HepG2 (cell line): ENCODE measurements around the gene CARS2. TPM values are rescaled to one million over a fixed set of nuclear protein-coding genes. Genes with fewer than 3 reads are reported as not detected.
A peak's percentile ranks its signal among the peaks of the same experiment; 100 is the strongest.

Experiments
- ARID4A ChIP-seq: sonication (generic); formaldehyde crosslinking; IDR thresholded peaks from 2 replicates; pipeline ENCODE4 v1.5.0; 2020; ENCODE audit warnings: mild to moderate bottlenecking, missing genetic modification reagents, borderline replicate concordance
- BRD4 ChIP-seq: sonication (generic); formaldehyde crosslinking; IDR thresholded peaks from 2 replicates; pipeline ENCODE4 v1.4.0; 2020; ENCODE audit warnings: missing genetic modification reagents
- CSRNP2 ChIP-seq: sonication (generic); formaldehyde crosslinking; conservative IDR thresholded peaks from 2 replicates; pipeline ENCODE4 v1.8.0; 2022; ENCODE audit warnings: low read depth, missing genetic modification reagents
- FOSL2 ChIP-seq: sonication (generic); formaldehyde crosslinking; IDR thresholded peaks from 2 replicates; pipeline ENCODE4 v1.4.0; 2020; ENCODE audit warnings: missing genetic modification reagents
- PRPF4 ChIP-seq: fragments of 200-400 bp; formaldehyde crosslinking; IDR thresholded peaks from 2 replicates; pipeline ENCODE4 v1.6.1; 2016; ENCODE audit warnings: low read length, low read depth; ENCODE audit not compliant: poor library complexity, severe bottlenecking
- SMYD3 ChIP-seq: sonication (generic); formaldehyde crosslinking; IDR thresholded peaks from 2 replicates; pipeline ENCODE4 v1.8.1; 2023; ENCODE audit warnings: mild to moderate bottlenecking, missing genetic modification reagents
- STAT5B ChIP-seq: sonication (generic); formaldehyde crosslinking; IDR thresholded peaks from 2 replicates; pipeline ENCODE4 v1.4.0; 2020; ENCODE audit warnings: missing genetic modification reagents
- TBL1XR1 ChIP-seq: fragments of 150-350 bp; IDR thresholded peaks from 2 replicates; pipeline ENCODE4 v1.6.1; 2014; ENCODE audit warnings: borderline replicate concordance, low read length; ENCODE audit not compliant: partially characterized antibody
- TERF1 ChIP-seq: sonication (generic); formaldehyde crosslinking; IDR thresholded peaks from 2 replicates; pipeline ENCODE4 v1.8.0; 2022; ENCODE audit warnings: mild to moderate bottlenecking, missing genetic modification reagents, moderate library complexity
- THAP7 ChIP-seq: sonication (generic); formaldehyde crosslinking; IDR thresholded peaks from 2 replicates; pipeline ENCODE4 v1.8.1; 2023; ENCODE audit warnings: mild to moderate bottlenecking, missing genetic modification reagents
- XBP1 ChIP-seq: sonication (generic); formaldehyde crosslinking; IDR thresholded peaks from 2 replicates; pipeline ENCODE4 v1.5.0; 2020; ENCODE audit warnings: missing genetic modification reagents
- ZMAT5 ChIP-seq: sonication (generic); formaldehyde crosslinking; IDR thresholded peaks from 2 replicates; pipeline ENCODE4 v1.5.0; 2020; ENCODE audit warnings: mild to moderate bottlenecking, low read depth, missing genetic modification reagents, borderline replicate concordance
- ZNF33B ChIP-seq: sonication (generic); formaldehyde crosslinking; IDR thresholded peaks from 2 replicates; pipeline ENCODE4 v1.5.1; 2020; ENCODE audit warnings: mild to moderate bottlenecking, missing genetic modification reagents
- ZNF34 ChIP-seq: sonication (generic); formaldehyde crosslinking; IDR thresholded peaks from 2 replicates; pipeline ENCODE4 v1.4.0; 2020; ENCODE audit warnings: mild to moderate bottlenecking, missing genetic modification reagents, borderline replicate concordance
- ZNF512B ChIP-seq: sonication (generic); formaldehyde crosslinking; IDR thresholded peaks from 2 replicates; pipeline ENCODE4 v1.5.1; 2020; ENCODE audit warnings: missing genetic modification reagents, mild to moderate bottlenecking, borderline replicate concordance
- ZNF781 ChIP-seq: sonication (generic); formaldehyde crosslinking; IDR thresholded peaks from 2 replicates; pipeline ENCODE4 v1.5.1; 2020; ENCODE audit warnings: borderline replicate concordance, mild to moderate bottlenecking, missing genetic modification reagents; ENCODE audit errors: not compliant biosample characterization
- ZSCAN21 ChIP-seq: sonication (generic); formaldehyde crosslinking; IDR thresholded peaks from 2 replicates; pipeline ENCODE4 v1.8.0; 2022; ENCODE audit warnings: mild to moderate bottlenecking, missing genetic modification reagents, moderate library complexity, borderline replicate concordance
- polyA plus RNA-seq, 8 experiments: library from polyadenylated mRNA; depleted of rRNA in 3 of 8; stranded (reverse) in 7 of 8; unstranded in 1 of 8; fragments of >200 nt; fragmentation: Illumina TruSeq in 4 of 8; extraction: Trizol in 4 of 8; gene quantifications; 2 replicates each; pipeline versions ENCODE4 v1.2.1 to v1.2.3, GENCODE V29; 2011 to 2016; ENCODE audit warnings: low read depth in 4 of 8, missing spikeins in 1 of 8, mixed read lengths in 1 of 8; ENCODE audit not compliant: insufficient read depth in 1 of 8
- total RNA-seq, 5 experiments: library from RNA; depleted of rRNA; stranded (reverse); fragments of >200 nt; fragmentation: Illumina TruSeq; extraction: Trizol; gene quantifications; 2 replicates each; pipeline ENCODE4 v1.2.3, GENCODE V29; 2016; ENCODE audit warnings: low read depth in 1 of 5

CARS2 gene
- total and polyA plus RNA-seq, 2 of the 13 experiments (the other 11 are each of a cell fraction or from before 2014, with no cell fraction given): 41.1 to 59.3 TPM

GRCh38 chr13:110714797-110715394 is 9.0 kb upstream of the CARS2 start (continued):
- no peak for TF ChIP-seq CSRNP2
- no peak; the same call in 1 of the 2 replicates for TF ChIP-seq SMYD3 (CRISPR knock-in tag)
- no peak; the same call in 1 of the 2 replicates for TF ChIP-seq THAP7
- TF ChIP-seq TERF1 (CRISPR knock-in tag): no peak
- TF ChIP-seq ZMAT5 (CRISPR knock-in tag): no peak
- TF ChIP-seq ZNF33B: no peak
- no peak for TF ChIP-seq STAT5B (CRISPR knock-in tag)
- peak; percentile 22; the same call in 1 of the 2 replicates for TF ChIP-seq ZSCAN21 (CRISPR knock-in tag)
- no peak for TF ChIP-seq PRPF4
- no peak for TF ChIP-seq XBP1 (CRISPR knock-in tag)
- peak; percentile 57; the same call in 1 of the 2 replicates for TF ChIP-seq BRD4 (CRISPR knock-in tag)
- TF ChIP-seq FOSL2: no peak
- peak; percentile 28 for TF ChIP-seq ZNF781 (CRISPR knock-in tag)
- 0 out of 2 replicates have a peak, but pooled peaks have one; percentile 25 for TF ChIP-seq ZNF34 (CRISPR knock-in tag)
- no peak for TF ChIP-seq ZNF512B (CRISPR knock-in tag)
- no peak for TF ChIP-seq TBL1XR1
- no peak; the same call in 1 of the 2 replicates for TF ChIP-seq ARID4A (CRISPR knock-in tag)
